ENCODE measurements around the gene MGAT4C. TPM values are rescaled to one million over a fixed set of nuclear protein-coding genes. Genes with fewer than 3 reads are reported as not detected.
"Not testable (repeated sequence)": the region's sequence is repeated elsewhere in the genome, so short reads cannot be mapped to it uniquely, and the experiment has no call there.

Gene MGAT4C
- polyA plus RNA-seq, 1 donor (not counting 4 experiments of a cell fraction or from before 2014, with no cell fraction given), result not detected

DNA sequence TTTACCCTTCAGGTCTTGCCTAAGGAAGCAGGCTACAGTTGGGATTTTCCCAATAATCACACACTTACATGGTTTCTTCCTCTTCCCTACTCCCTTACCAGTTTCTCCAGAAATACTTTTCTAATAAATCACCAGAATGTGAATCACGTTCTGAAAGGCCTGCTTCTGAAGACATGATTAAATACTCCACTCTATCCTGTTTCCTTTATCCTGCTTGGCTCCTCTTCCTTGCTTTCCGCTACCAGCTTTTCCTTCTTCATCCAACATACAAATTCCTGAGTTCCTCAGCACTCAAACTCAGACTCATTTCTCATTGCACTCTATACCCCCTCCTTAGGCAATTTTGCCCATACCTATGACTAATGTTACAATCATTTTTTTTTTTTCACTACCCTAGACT is 118.3 kb downstream of the MGAT4C start:
- H3K79me2 ChIP-seq (ENCODE audit: control insufficient read depth, insufficient read depth, low read length), result no peaks in the 10 kb centered on the region
- H3K9me1 ChIP-seq (ENCODE audit: control insufficient read depth, extremely low read depth, insufficient read depth, low read length), result no peaks in the 10 kb centered on the region
- peaks cover 14% of the 10 kb centered on the region for H3K4me1 ChIP-seq (ENCODE audit: control insufficient read depth, extremely low read depth, insufficient read depth, low read length)
- H3K4me2 ChIP-seq (ENCODE audit: control insufficient read depth, extremely low read depth, insufficient read depth, low read depth, low read length), result peak overlapping the region; percentile 66
- no peak for FAIRE-seq
- H3K36me3 ChIP-seq (ENCODE audit: control insufficient read depth in 2 of 2, extremely low read depth in 1 of 2, insufficient read depth in 2 of 2, low read length in 2 of 2), result no peaks in the 10 kb centered on the region
- TF ChIP-seq, protein P1, sequence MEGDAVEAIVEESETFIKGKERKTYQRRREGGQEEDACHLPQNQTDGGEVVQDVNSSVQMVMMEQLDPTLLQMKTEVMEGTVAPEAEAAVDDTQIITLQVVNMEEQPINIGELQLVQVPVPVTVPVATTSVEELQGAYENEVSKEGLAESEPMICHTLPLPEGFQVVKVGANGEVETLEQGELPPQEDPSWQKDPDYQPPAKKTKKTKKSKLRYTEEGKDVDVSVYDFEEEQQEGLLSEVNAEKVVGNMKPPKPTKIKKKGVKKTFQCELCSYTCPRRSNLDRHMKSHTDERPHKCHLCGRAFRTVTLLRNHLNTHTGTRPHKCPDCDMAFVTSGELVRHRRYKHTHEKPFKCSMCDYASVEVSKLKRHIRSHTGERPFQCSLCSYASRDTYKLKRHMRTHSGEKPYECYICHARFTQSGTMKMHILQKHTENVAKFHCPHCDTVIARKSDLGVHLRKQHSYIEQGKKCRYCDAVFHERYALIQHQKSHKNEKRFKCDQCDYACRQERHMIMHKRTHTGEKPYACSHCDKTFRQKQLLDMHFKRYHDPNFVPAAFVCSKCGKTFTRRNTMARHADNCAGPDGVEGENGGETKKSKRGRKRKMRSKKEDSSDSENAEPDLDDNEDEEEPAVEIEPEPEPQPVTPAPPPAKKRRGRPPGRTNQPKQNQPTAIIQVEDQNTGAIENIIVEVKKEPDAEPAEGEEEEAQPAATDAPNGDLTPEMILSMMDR (optimal IDR thresholded peaks at IDR 0.05 in 1 of 3, IDR thresholded peaks at IDR 0.05 in 1 of 3, conservative IDR thresholded peaks at IDR 0.05 in 1 of 3; ENCODE audit: extremely low read depth in 1 of 3, insufficient read depth in 2 of 3, low read length in 3 of 3), result no peak
- no peak for TF ChIP-seq EZH2 (IDR thresholded peaks at IDR 0.05; ENCODE audit: low read length)
- no peaks in the 10 kb centered on the region for H4K20me1 ChIP-seq (ENCODE audit: control insufficient read depth, extremely low read depth, insufficient read depth, low read length)
- H3K9me3 ChIP-seq (ENCODE audit: control insufficient read depth, low read depth, low read length), result no peaks in the 10 kb centered on the region
- DNase-seq (ENCODE audit: low read depth, low spot score), result peak; percentile 46
- no peaks in the 10 kb centered on the region for H3K27me3 ChIP-seq (ENCODE audit: control insufficient read depth, extremely low read depth, insufficient read depth, low read length)
- peak overlapping the region; percentile 71 for H2AFZ ChIP-seq (ENCODE audit: control insufficient read depth, low read length)
- peak overlapping the region in 1 of 3 experiments; percentile 7 for H3K4me3 ChIP-seq (ENCODE audit: control insufficient read depth in 2 of 3, extremely low read depth in 1 of 3, insufficient read depth in 2 of 3, low read depth in 1 of 3, low read length in 3 of 3)
- dilution Hi-C loops (cut with MboI; ENCODE audit: extremely low pct_ligation_motif_present, low sequenced_read_pairs), result no loop called here
- H3K27ac ChIP-seq (ENCODE audit: control insufficient read depth, insufficient read depth, low read length), result peak overlapping the region; percentile 51
- no peak overlapping the region for H3K9ac ChIP-seq (ENCODE audit: control insufficient read depth, extremely low read depth, insufficient read depth, low read length)

DNA sequence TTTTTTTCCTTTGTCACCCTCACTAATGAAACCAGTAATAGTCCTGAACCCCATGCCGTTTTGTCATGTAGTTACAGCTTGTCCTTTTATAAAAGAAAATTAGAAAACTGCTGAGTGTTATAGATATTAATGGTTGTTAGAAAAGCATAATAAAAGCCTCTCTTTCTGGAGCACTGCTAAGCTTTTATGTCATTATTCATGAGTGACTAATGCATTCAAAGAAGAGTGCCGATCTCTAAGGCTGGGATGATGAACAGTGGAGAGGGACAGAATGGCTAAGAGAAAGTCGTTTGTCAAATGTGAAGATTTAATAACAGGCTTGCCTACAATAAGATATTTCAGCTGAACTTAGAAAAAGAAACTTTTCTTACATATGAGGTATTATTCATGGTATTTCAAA is 121.6 kb downstream of the MGAT4C start:
- H3K4me3 ChIP-seq (ENCODE audit: control insufficient read depth in 2 of 3, extremely low read depth in 1 of 3, insufficient read depth in 2 of 3, low read depth in 1 of 3, low read length in 3 of 3), result no peak overlapping the region
- no peak for DNase-seq (ENCODE audit: low read depth, low spot score)
- no peak overlapping the region for H3K27ac ChIP-seq (ENCODE audit: control insufficient read depth, insufficient read depth, low read length)
- H3K27me3 ChIP-seq (ENCODE audit: control insufficient read depth, extremely low read depth, insufficient read depth, low read length), result no peaks in the 10 kb centered on the region
- H3K36me3 ChIP-seq (ENCODE audit: control insufficient read depth in 2 of 2, extremely low read depth in 1 of 2, insufficient read depth in 2 of 2, low read length in 2 of 2), result no peaks in the 10 kb centered on the region
- no peaks in the 10 kb centered on the region for H3K9me3 ChIP-seq (ENCODE audit: control insufficient read depth, low read depth, low read length)
- dilution Hi-C loops (cut with MboI; ENCODE audit: extremely low pct_ligation_motif_present, low sequenced_read_pairs), result no loop called here
- TF ChIP-seq EZH2 (IDR thresholded peaks at IDR 0.05; ENCODE audit: low read length), result no peak
- TF ChIP-seq, protein P1 (optimal IDR thresholded peaks at IDR 0.05 in 1 of 3, IDR thresholded peaks at IDR 0.05 in 1 of 3, conservative IDR thresholded peaks at IDR 0.05 in 1 of 3; ENCODE audit: extremely low read depth in 1 of 3, insufficient read depth in 2 of 3, low read length in 3 of 3), result no peak
- H3K9ac ChIP-seq (ENCODE audit: control insufficient read depth, extremely low read depth, insufficient read depth, low read length), result no peak overlapping the region
- FAIRE-seq, result peak; percentile 63
- H3K4me1 ChIP-seq (ENCODE audit: control insufficient read depth, extremely low read depth, insufficient read depth, low read length), result peaks cover 14% of the 10 kb centered on the region
- H3K4me2 ChIP-seq (ENCODE audit: control insufficient read depth, extremely low read depth, insufficient read depth, low read depth, low read length), result peak overlapping the region; percentile 16
- no peaks in the 10 kb centered on the region for H3K9me1 ChIP-seq (ENCODE audit: control insufficient read depth, extremely low read depth, insufficient read depth, low read length)
- H4K20me1 ChIP-seq (ENCODE audit: control insufficient read depth, extremely low read depth, insufficient read depth, low read length), result no peaks in the 10 kb centered on the region
- H2AFZ ChIP-seq (ENCODE audit: control insufficient read depth, low read length), result no peak overlapping the region
- H3K79me2 ChIP-seq (ENCODE audit: control insufficient read depth, insufficient read depth, low read length), result no peaks in the 10 kb centered on the region

DNA sequence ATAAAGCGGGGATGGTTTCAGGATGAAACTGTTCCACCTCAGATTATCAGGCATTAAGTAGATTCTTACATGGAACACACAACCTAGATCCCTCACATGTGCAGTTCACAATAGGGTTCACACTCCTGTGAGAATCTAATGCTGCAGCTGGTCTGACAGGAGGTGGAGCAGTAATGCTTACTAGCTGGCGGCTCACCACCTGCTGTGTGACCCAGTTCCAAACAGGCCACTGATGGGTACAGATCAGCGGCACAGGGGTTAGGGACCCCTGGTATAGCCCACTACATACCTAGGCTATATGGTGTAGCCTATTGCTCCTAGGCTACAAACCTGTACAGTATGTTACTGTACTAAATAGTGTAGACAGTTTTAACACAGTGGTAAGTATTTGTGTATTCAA is 129.3 kb downstream of the MGAT4C start:
- H4K20me1 ChIP-seq (ENCODE audit: control insufficient read depth, extremely low read depth, insufficient read depth, low read length); H3K4me3 ChIP-seq (ENCODE audit: control insufficient read depth in 2 of 3, extremely low read depth in 1 of 3, insufficient read depth in 2 of 3, low read depth in 1 of 3, low read length in 3 of 3); H3K4me1 ChIP-seq (ENCODE audit: control insufficient read depth, extremely low read depth, insufficient read depth, low read length); H3K9ac ChIP-seq (ENCODE audit: control insufficient read depth, extremely low read depth, insufficient read depth, low read length); H3K79me2 ChIP-seq (ENCODE audit: control insufficient read depth, insufficient read depth, low read length); H3K4me2 ChIP-seq (ENCODE audit: control insufficient read depth, extremely low read depth, insufficient read depth, low read depth, low read length); H3K27ac ChIP-seq (ENCODE audit: control insufficient read depth, insufficient read depth, low read length); FAIRE-seq; H3K9me3 ChIP-seq (ENCODE audit: control insufficient read depth, low read depth, low read length); H3K27me3 ChIP-seq (ENCODE audit: control insufficient read depth, extremely low read depth, insufficient read depth, low read length); dilution Hi-C loops (cut with MboI; ENCODE audit: extremely low pct_ligation_motif_present, low sequenced_read_pairs); H3K9me1 ChIP-seq (ENCODE audit: control insufficient read depth, extremely low read depth, insufficient read depth, low read length); H2AFZ ChIP-seq (ENCODE audit: control insufficient read depth, low read length); H3K36me3 ChIP-seq (ENCODE audit: control insufficient read depth in 2 of 2, extremely low read depth in 1 of 2, insufficient read depth in 2 of 2, low read length in 2 of 2); DNase-seq (ENCODE audit: low read depth, low spot score): not testable (repeated sequence)
